Spleen (tissue), 7 donors: ENCODE data around the gene CCDC54.

Source experiments
- POLR2A ChIP-seq, 3 donors: fragments of 450-650 bp; IDR thresholded peaks; one replicate each; pipeline ENCODE4 v1.5.1; 2017; ENCODE audit warnings: antibody characterized with exemption in 3 of 3, mild to moderate bottlenecking in 1 of 3
- POLR2AphosphoS5 ChIP-seq, 3 donors: sonication (generic); formaldehyde crosslinking; IDR thresholded peaks; one replicate each; pipeline ENCODE4 v1.5.1; 2017; ENCODE audit warnings: antibody characterized with exemption in 3 of 3
- TF ChIP-seq, protein P1 (sequence below), 11 experiments: fragments of 200-600 bp in 7 of 11; fragments of 450-650 bp in 4 of 11; sonication (generic) in 4 of 11; IDR thresholded peaks in 8 of 11; conservative IDR thresholded peaks in 3 of 11; 1 replicate in 7 of 11; 2 replicates in 4 of 11; pipeline versions ENCODE4 v1.4.0 to v1.8.0; 2016 to 2021; ENCODE audit warnings: antibody characterized with exemption in 11 of 11, inconsistent platforms in 4 of 11, mild to moderate bottlenecking in 1 of 11
- donor health status: DM: no; HTN: no; CAD: no; lungs with moderate emphysema.
- donor health status: DM: no; HTN: no; CAD: no.
- donor health status: DM: no; HTN: no; CAD: no.

DNA sequence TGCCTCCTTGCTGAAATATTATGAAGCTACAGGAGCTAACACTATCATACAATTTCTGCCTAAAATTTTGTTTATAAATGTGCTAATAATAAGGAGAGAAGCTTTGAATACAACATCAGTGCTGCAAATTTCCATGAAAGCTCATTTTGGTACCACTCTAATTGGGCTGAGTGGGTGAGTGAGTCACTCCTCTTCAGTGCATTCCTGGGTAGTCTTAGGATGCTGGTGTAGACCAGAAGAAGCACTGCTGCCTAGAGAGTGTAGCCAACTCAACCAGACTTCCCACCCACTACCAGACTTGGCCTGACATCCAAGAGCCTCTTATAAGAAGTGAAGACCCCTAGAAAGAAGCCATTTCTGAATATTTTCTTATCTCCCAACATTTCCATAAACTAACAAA is 32.5 kb upstream of the CCDC54 start:
- TF ChIP-seq, protein P1, sequence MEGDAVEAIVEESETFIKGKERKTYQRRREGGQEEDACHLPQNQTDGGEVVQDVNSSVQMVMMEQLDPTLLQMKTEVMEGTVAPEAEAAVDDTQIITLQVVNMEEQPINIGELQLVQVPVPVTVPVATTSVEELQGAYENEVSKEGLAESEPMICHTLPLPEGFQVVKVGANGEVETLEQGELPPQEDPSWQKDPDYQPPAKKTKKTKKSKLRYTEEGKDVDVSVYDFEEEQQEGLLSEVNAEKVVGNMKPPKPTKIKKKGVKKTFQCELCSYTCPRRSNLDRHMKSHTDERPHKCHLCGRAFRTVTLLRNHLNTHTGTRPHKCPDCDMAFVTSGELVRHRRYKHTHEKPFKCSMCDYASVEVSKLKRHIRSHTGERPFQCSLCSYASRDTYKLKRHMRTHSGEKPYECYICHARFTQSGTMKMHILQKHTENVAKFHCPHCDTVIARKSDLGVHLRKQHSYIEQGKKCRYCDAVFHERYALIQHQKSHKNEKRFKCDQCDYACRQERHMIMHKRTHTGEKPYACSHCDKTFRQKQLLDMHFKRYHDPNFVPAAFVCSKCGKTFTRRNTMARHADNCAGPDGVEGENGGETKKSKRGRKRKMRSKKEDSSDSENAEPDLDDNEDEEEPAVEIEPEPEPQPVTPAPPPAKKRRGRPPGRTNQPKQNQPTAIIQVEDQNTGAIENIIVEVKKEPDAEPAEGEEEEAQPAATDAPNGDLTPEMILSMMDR (IDR thresholded peaks at IDR 0.05 in 8 of 11, conservative IDR thresholded peaks at IDR 0.05 in 3 of 11): no peak
- no peak for TF ChIP-seq POLR2A (IDR thresholded peaks at IDR 0.05)
- no peak for TF ChIP-seq POLR2AphosphoS5 (IDR thresholded peaks at IDR 0.05)
